Smooth muscle cell (in vitro differentiated cells): ENCODE measurements around the gene DDX25. TPM values are rescaled to one million over a fixed set of nuclear protein-coding genes. Genes with fewer than 3 reads are reported as not detected.

Experiments
- DNase-seq: peaks from one replicate; lab custom pipeline; 2025; ENCODE audit not compliant: unreplicated experiment; lab: John Stamatoyannopoulos, UW
- H2AFZ ChIP-seq: fragments of 200-600 bp; sonication (generic); 2 replicates; pipeline ENCODE4 v1.6.0; 2016; ENCODE audit warnings: antibody characterized with exemption, low read depth, mild to moderate bottlenecking
- H3F3A ChIP-seq: fragments of 200-600 bp; sonication (generic); 2 replicates; pipeline ENCODE4 v1.6.0; 2017; ENCODE audit warnings: antibody characterized with exemption, low read depth
- H3K27ac ChIP-seq: fragments of 200-600 bp; sonication (generic); 2 replicates; pipeline ENCODE4 v1.5.1; 2016; ENCODE audit warnings: low read depth, mild to moderate bottlenecking
- H3K27me3 ChIP-seq: fragments of 200-600 bp; sonication (generic); 2 replicates; pipeline ENCODE4 v1.6.1; 2016; ENCODE audit warnings: low read depth, mild to moderate bottlenecking
- H3K36me3 ChIP-seq: fragments of 200-600 bp; sonication (generic); 2 replicates; pipeline ENCODE4 v1.5.1; 2016; ENCODE audit warnings: low read depth
- H3K4me1 ChIP-seq: fragments of 200-600 bp; sonication (generic); 2 replicates; pipeline ENCODE4 v1.5.1; 2016; ENCODE audit warnings: low read depth
- H3K4me2 ChIP-seq: fragments of 200-600 bp; sonication (generic); 2 replicates; pipeline ENCODE4 v1.6.0; 2016; ENCODE audit warnings: mild to moderate bottlenecking
- H3K4me3 ChIP-seq: fragments of 200-600 bp; sonication (generic); 2 replicates; pipeline ENCODE4 v1.5.1; 2016; ENCODE audit warnings: mild to moderate bottlenecking
- H3K79me2 ChIP-seq: fragments of 200-600 bp; sonication (generic); 2 replicates; pipeline ENCODE4 v1.6.0; 2016; ENCODE audit warnings: low read depth, mild to moderate bottlenecking
- H3K9ac ChIP-seq: fragments of 200-600 bp; sonication (generic); 2 replicates; pipeline ENCODE4 v1.6.0; 2016; ENCODE audit warnings: low read depth
- H3K9me3 ChIP-seq: fragments of 200-600 bp; sonication (generic); replicated peaks from 2 replicates; pipeline ENCODE4 v1.5.1; 2016; ENCODE audit warnings: low read depth
- H4K20me1 ChIP-seq: fragments of 200-600 bp; sonication (generic); 2 replicates; pipeline ENCODE4 v1.6.0; 2016; ENCODE audit warnings: low read depth
- whole genome bisulfite sequencing: methylation state at CpG from one replicate; pipeline ENCODE4 v1.1.7; 2016; ENCODE audit warnings: low lambda C conversion rate; 5-methylcytosine and 5-hydroxymethylcytosine counted together
- polyA plus RNA-seq: library from polyadenylated mRNA; unstranded; fragments of >200 nt; fragmentation: Nextera tagmentation; extraction: Ambion mirVana; gene quantifications from 2 replicates; pipeline ENCODE4 v1.2.1, GENCODE V29; 2016
- total RNA-seq: library from RNA; depleted of rRNA; stranded (reverse); fragments of >200 nt; gene quantifications from 2 replicates; pipeline ENCODE4 v1.2.3, GENCODE V29; 2014
- TF ChIP-seq, protein P1 (sequence below): fragments of 200-600 bp; sonication (generic); IDR thresholded peaks from 2 replicates; pipeline ENCODE4 v1.5.1; 2017; ENCODE audit warnings: borderline replicate concordance, mild to moderate bottlenecking, antibody characterized with exemption; ENCODE audit not compliant: insufficient read depth, poor library complexity, severe bottlenecking

DDX25 gene
- total and polyA plus RNA-seq, 2 experiments from 2014 or later: 0.09 TPM; not detected in 1

DNA sequence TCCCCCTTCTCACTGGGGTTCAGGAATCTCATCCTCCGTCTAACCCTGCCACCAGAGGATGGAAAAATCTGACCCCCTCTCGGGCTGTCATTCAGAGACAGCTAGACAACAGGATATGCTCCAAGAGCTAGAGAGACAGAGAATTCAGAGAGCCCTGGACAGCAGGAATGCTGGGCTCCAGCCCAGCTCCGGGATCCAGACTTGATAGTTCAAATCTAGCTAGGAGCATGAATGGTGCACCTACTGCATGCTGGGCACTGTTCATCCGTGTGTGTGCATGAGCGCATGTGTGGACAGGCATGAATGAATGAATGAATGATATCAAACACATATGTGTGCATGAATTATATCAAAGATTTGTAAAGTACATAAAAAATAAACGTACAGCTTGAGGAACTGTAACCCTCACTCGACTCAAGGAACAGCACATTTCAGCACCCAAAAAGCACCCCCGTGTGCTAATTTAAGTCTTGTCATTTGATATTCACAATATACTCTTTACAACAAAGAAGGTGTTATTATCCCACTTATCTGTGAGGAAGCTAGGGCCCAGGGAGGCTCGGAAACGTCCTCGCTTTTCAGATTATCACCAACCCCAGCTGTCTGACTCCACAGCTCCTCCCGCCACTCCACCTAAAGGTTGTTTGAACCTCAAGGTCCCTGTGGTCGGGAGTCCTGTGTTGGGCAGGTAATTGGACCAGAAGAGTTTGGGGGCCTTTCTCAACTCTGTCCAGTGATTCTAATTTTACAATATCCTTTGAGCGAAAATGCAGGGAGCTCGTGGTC, 40.9 kb downstream of the DDX25 start:
- H3K9me3 ChIP-seq: no peaks in the 10 kb centered on the region
- no peak overlapping the region for H2AFZ ChIP-seq
- H3K27me3 ChIP-seq: no peaks in the 10 kb centered on the region
- no peaks in the 10 kb centered on the region for H3K79me2 ChIP-seq
- no peak overlapping the region for H3K4me3 ChIP-seq
- H4K20me1 ChIP-seq: no peaks in the 10 kb centered on the region
- 85% methylated on average over 15 of the region's 15 CpGs for WGBS
- TF ChIP-seq, protein P1, sequence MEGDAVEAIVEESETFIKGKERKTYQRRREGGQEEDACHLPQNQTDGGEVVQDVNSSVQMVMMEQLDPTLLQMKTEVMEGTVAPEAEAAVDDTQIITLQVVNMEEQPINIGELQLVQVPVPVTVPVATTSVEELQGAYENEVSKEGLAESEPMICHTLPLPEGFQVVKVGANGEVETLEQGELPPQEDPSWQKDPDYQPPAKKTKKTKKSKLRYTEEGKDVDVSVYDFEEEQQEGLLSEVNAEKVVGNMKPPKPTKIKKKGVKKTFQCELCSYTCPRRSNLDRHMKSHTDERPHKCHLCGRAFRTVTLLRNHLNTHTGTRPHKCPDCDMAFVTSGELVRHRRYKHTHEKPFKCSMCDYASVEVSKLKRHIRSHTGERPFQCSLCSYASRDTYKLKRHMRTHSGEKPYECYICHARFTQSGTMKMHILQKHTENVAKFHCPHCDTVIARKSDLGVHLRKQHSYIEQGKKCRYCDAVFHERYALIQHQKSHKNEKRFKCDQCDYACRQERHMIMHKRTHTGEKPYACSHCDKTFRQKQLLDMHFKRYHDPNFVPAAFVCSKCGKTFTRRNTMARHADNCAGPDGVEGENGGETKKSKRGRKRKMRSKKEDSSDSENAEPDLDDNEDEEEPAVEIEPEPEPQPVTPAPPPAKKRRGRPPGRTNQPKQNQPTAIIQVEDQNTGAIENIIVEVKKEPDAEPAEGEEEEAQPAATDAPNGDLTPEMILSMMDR: no peak
- H3K27ac ChIP-seq: no peak overlapping the region
- H3K4me2 ChIP-seq: no peak overlapping the region
- H3K4me1 ChIP-seq: peaks cover 3% of the 10 kb centered on the region
- H3K9ac ChIP-seq: no peak overlapping the region
- H3F3A ChIP-seq: no peaks in the 10 kb centered on the region
- no peaks in the 10 kb centered on the region for H3K36me3 ChIP-seq
- DNase-seq: no peak

DNA sequence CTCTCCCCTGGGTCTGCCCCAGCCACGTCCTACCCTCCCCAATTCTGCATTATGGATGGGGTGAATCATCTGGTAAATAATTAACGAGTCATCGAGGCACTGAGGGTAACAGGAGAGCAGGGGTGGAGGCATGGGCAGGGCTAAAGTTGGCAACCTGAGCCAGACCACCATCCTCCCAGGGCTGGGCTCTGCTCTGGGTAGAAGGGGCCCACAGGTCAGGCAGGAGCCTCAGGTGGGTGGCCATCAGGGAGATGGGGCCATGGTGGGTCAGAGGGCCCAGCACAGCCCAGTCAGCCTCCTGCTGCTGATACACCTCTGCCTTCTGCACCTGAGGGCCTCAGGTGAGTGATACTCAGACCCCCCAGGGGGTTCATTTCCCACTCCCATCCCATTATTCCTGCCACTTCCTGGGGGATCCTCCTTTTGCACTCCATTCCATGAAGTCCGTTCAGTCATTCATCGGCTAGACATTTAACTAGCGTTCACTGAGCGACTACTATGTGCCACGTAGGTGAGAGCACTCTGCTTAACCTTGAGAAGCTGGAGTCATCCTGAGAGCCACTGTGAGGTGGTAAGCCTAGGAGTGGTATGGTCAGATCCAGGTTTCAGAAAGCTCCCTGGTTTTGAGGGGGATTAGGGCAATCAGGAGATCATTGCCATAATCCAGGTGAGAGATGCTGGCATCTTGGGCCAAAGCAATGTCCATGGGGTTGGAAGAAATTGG, 41.7 kb downstream of the DDX25 start, which contains the start of gene VSIG10L2:
TSS of gene VSIG10L2 (plus strand) at position 248 of the 724 bp plus-strand sequence. CDS start at position 260, 12 bp downstream.
- no peak within 1 kb of the TSS for H2AFZ ChIP-seq
- H3K4me2 ChIP-seq: no peak within 1 kb of the TSS
- no peak within 1 kb of the TSS for H3K4me3 ChIP-seq
- DNase-seq: no peak
- H3K9me3 ChIP-seq: no peaks in the 10 kb centered on the region
- H3K79me2 ChIP-seq: no peaks in the 10 kb centered on the region
- no peak within 1 kb of the TSS for H3K27ac ChIP-seq
- H3K4me1 ChIP-seq: peaks cover 3% of the 10 kb centered on the region
- H3K9ac ChIP-seq: no peak within 1 kb of the TSS
- no peaks in the 10 kb centered on the region for H3K27me3 ChIP-seq
- TF ChIP-seq, protein P1: no peak
- no peaks in the 10 kb centered on the region for H3F3A ChIP-seq
- 87% methylated on average over 8 of the region's 8 CpGs for WGBS
- H3K36me3 ChIP-seq: no peaks in the 10 kb centered on the region
- H4K20me1 ChIP-seq: no peaks in the 10 kb centered on the region

DNA sequence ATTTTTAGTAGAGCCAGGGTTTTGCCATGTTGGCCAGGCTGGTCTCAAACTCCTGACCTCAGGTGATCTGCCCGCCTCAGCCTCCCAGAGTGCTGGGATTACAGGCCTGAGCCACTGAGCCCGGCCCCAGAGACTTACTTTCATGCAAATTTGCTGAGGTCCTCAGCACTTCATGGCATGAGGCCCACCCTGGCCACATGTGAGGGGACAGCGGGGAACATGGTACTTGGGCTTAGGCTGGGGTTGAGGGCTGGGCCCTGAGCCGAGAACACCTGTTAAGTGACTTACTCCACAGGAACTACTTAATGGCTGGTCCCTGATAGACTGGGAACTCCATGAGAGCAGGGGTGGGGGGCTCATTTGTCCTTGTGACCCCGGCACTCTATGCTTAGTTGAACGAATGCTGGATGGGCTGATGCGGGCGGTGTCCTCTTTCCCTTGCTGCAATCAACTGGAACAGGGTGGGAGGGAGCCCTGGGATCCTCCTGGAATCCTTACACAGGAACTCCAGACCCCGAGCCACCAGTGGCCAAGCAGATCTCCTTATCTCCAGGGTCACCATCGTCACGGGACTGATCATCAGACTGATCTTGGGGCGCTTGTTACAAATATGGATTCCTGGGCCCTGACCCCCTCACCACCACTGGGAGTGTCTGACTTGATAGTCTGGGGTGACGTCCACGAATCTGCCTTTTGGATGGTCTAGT, 42.6 kb downstream of the DDX25 start:
- no peaks in the 10 kb centered on the region for H4K20me1 ChIP-seq
- H3K4me1 ChIP-seq: peaks cover 3% of the 10 kb centered on the region
- H3K79me2 ChIP-seq: no peaks in the 10 kb centered on the region
- no peak for DNase-seq
- 93% methylated on average over 14 of the region's 14 CpGs for WGBS
- H3F3A ChIP-seq: no peaks in the 10 kb centered on the region
- no peak overlapping the region for H3K9ac ChIP-seq
- H3K4me3 ChIP-seq: no peak overlapping the region
- H3K27me3 ChIP-seq: no peaks in the 10 kb centered on the region
- no peak overlapping the region for H2AFZ ChIP-seq
- no peaks in the 10 kb centered on the region for H3K36me3 ChIP-seq
- no peaks in the 10 kb centered on the region for H3K9me3 ChIP-seq
- TF ChIP-seq, protein P1: no peak
- no peak overlapping the region for H3K4me2 ChIP-seq
- no peak overlapping the region for H3K27ac ChIP-seq
